Panc1 (cell line): Measurements from ENCODE around the gene KPNB1. TPM values are rescaled to one million over a fixed set of nuclear protein-coding genes. Genes with fewer than 3 reads are reported as not detected.

Experiments used
- ATAC-seq: fragments of 200-7000 bp; cut with Tn5 transposase; 2 replicates; pipeline ENCODE4 v1.9.1; 2020; ENCODE audit warnings: mild to moderate bottlenecking, moderate library complexity
- BruUV-seq: library from RNA; stranded (reverse); fragments of 400-500 nt; replicated peaks from 2 replicates; lab custom pipeline; 2021; lab: Mats Ljungman, UMichigan
- CTCF ChIA-PET: fragments of 300-600 bp; sonication (Branson Sonifier 250); formaldehyde crosslinking; loops from one replicate; lab custom pipeline; 2022; ENCODE audit warnings: antibody characterized with exemption; lab: Charles Lee
- POLR2A ChIA-PET: fragments of 300-600 bp; sonication (Branson Sonifier 250); formaldehyde crosslinking; loops from one replicate; lab custom pipeline; 2022; ENCODE audit warnings: antibody characterized with exemption; lab: Charles Lee
- DNase-seq: peaks from one replicate; pipeline ENCODE4 v3.0.0-alpha.2; 2010; ENCODE audit warnings: low read depth, low spot score
- H3K27ac ChIP-seq: 2 replicates; pipeline ENCODE4 v1.5.1; 2011; ENCODE audit warnings: mild to moderate bottlenecking, low read length, inconsistent platforms
- H3K27me3 ChIP-seq: fragments of 200-500 bp; sonication (Bioruptor generic); 2 replicates; pipeline ENCODE4 v1.6.0; 2014; ENCODE audit warnings: low read length, inconsistent platforms; ENCODE audit not compliant: control insufficient read depth, insufficient read depth
- H3K36me3 ChIP-seq: fragments of 200-500 bp; sonication (Bioruptor generic); 2 replicates; pipeline ENCODE4 v1.5.1; 2014; ENCODE audit warnings: inconsistent platforms, mild to moderate bottlenecking, low read length, moderate library complexity; ENCODE audit not compliant: control insufficient read depth, insufficient read depth
- H3K4me1 ChIP-seq: 2 replicates; pipeline ENCODE4 v1.5.1; 2011; ENCODE audit warnings: inconsistent platforms, mild to moderate bottlenecking, low read length, moderate library complexity; ENCODE audit not compliant: control insufficient read depth, insufficient read depth
- H3K4me3 ChIP-seq, 2 experiments: 2 replicates each; pipeline ENCODE4 v1.5.1; 2011 to 2012; ENCODE audit warnings: low read depth in 2 of 2, low read length in 2 of 2, mild to moderate bottlenecking in 2 of 2, inconsistent platforms in 1 of 2, moderate library complexity in 1 of 2
- H3K9me3 ChIP-seq: fragments of 200-500 bp; sonication (Bioruptor generic); 2 replicates; pipeline ENCODE4 v1.5.1; 2014; ENCODE audit warnings: low read depth, mild to moderate bottlenecking, inconsistent platforms, low read length, moderate library complexity; ENCODE audit not compliant: control insufficient read depth, insufficient read depth
- CTCF ChIP-seq: fragments of 450-650 bp; IDR thresholded peaks from 2 replicates; pipeline ENCODE4 v1.5.1; 2017; ENCODE audit warnings: mild to moderate bottlenecking
- POLR2AphosphoS5 ChIP-seq: IDR thresholded peaks from 2 replicates; pipeline ENCODE4 v1.6.1; 2012; ENCODE audit warnings: mild to moderate bottlenecking, low read depth, low read length, moderate library complexity
- REST ChIP-seq, 2 experiments: IDR thresholded peaks; 2 replicates each; pipeline ENCODE4 v1.6.1; 2011 to 2012; ENCODE audit warnings: low read depth in 2 of 2, control low read depth in 1 of 2, low read length in 1 of 2, mild to moderate bottlenecking in 1 of 2, moderate library complexity in 1 of 2; ENCODE audit not compliant: insufficient read depth in 1 of 2
- SIN3A ChIP-seq: IDR thresholded peaks from 2 replicates; pipeline ENCODE4 v1.6.1; 2012; ENCODE audit warnings: low read depth, mild to moderate bottlenecking, low read length, moderate library complexity, borderline replicate concordance; ENCODE audit not compliant: insufficient read depth
- TCF7L2 ChIP-seq: IDR thresholded peaks from 2 replicates; pipeline ENCODE4 v1.6.1; 2011; ENCODE audit warnings: mild to moderate bottlenecking, low read depth, low read length, inconsistent platforms
- in situ Hi-C: cut with HindIII; loops from 2 replicates; pipeline ENCODE4 v1.10.0; 2016; ENCODE audit warnings: low sequenced_read_pairs, low pct_unique_long_range_greater_than_20kb
- intact Hi-C: fragments of 100-400 bp; cut with micrococcal nuclease; formaldehyde crosslinking; loops from one replicate; pipeline ENCODE4 v1.10.0; 2022; ENCODE audit not compliant: unreplicated experiment
- total RNA-seq: library from RNA; stranded (reverse); gene quantifications from one replicate; pipeline ENCODE4 v1.2.1, GENCODE V29; 2021; ENCODE audit not compliant: unreplicated experiment

The KPNB1 gene
- total RNA-seq, 1 experiment from 2014 or later = 666 TPM

DNA sequence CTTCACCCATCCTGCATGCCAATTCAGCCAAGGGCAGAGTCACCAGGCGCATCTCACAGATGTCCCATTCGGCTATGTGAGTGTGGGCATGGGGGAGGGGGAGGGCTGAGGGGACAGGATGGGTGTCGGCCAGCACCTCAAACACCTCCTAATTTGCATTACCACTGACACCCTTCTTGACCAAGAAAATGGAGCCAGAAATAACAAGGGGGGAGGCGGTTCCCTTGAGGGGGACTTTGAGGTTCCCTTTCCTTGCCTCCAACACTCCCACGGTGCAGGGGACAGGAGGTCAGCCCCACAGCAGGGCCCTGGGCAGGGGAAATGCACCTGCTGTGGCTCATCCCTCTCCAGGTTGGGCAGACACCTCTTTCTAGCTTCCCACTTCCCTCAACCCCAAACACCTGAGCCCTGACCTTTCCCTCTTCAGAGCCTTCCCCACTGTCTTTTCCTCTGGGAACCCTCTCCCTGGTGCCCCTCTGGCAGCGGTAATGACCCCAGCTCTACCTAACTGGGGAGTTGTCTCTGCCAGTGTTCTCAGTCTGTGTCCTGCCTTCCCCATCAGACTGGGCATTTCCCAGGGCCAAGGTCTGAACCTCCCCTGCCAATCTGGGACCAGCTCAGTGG is 65.2 kb downstream of the KPNB1 start:
- ChIA-PET CTCF (interaction anchor here (0.9 kb wide), 2 partner anchors 14 to 17 kb away, joined by 3 to 6 read pairs; no protein-coding TSS in a partner anchor), POLR2A (no interaction called here)
- H3K4me3 ChIP-seq = no peak overlapping the region
- no peaks in the 10 kb centered on the region for H3K9me3 ChIP-seq
- DNase-seq (no peak), ATAC-seq (no peak)
- no peak overlapping the region for H3K27ac ChIP-seq
- H3K4me1 ChIP-seq = no peaks in the 10 kb centered on the region
- H3K27me3 ChIP-seq = peaks cover 5% of the 10 kb centered on the region; the same call in 1 of the 2 replicates
- BruUV-seq = no TSS peak
- in situ Hi-C loops = no loop called here
- no peaks in the 10 kb centered on the region for H3K36me3 ChIP-seq
- intact Hi-C loops = no loop called here
- no peak for TF ChIP-seq POLR2AphosphoS5
- no peak for TF ChIP-seq REST (IDR thresholded peaks at IDR 0.05; ENCODE audit: insufficient read depth in 1 of 2, low read depth in 2 of 2, low read length in 1 of 2)

DNA sequence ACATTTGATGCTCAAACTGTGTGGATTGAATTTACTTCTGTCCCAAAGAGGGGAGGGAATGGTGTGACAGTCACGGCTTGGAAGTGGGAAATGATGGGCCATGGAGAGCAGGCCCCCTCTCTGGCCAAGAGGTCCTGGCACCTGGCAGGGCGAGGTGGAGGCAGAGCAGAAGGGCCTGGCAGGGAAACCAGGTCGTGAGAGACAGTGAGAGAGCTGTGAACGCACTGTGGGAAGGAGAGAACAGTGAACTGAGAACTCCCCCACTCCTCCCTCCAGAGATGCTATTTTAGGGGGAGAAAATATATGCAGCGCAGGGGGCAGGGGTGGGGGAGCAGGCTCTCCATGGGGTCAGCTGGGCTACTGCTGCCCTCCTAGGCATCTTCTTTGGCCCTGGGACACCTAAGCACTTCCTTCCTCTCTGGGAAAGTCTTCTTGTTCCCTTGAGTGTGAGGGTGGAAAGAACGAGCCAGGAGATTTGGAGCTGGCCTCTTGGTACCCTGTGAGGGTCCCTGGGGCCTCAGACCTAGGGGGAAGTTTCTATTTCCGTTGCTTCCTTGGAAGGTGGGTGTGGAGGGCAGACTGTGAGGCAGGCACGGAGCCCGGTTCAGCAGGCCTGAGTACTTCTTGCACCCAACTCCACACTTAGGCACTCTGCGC is 66.1 kb downstream of the KPNB1 start:
- DNase-seq (no peak), ATAC-seq (no peak)
- H3K4me1 ChIP-seq = no peaks in the 10 kb centered on the region
- no peaks in the 10 kb centered on the region for H3K9me3 ChIP-seq
- H3K36me3 ChIP-seq = no peaks in the 10 kb centered on the region
- ChIA-PET POLR2A (no interaction called here), CTCF (interaction anchor here (0.9 kb wide), 2 partner anchors 15 to 18 kb away, joined by 3 to 6 read pairs; no protein-coding TSS in a partner anchor)
- H3K4me3 ChIP-seq = no peak overlapping the region
- in situ Hi-C loops (no loop called here), intact Hi-C loops (no loop called here)
- TF ChIP-seq POLR2AphosphoS5 = no peak
- TF ChIP-seq TCF7L2 = no peak
- no peak for TF ChIP-seq REST (IDR thresholded peaks at IDR 0.05; ENCODE audit: insufficient read depth in 1 of 2, low read depth in 2 of 2, low read length in 1 of 2)
- TF ChIP-seq SIN3A = no peak
- no peak for TF ChIP-seq CTCF
- H3K27ac ChIP-seq = no peak overlapping the region
- H3K27me3 ChIP-seq = peaks cover 5% of the 10 kb centered on the region; the same call in 1 of the 2 replicates
- no TSS peak for BruUV-seq
